Measurements from ENCODE around the gene NDUFS2.
A peak's percentile ranks its signal among the peaks of the same experiment; 100 is the strongest.
"Not testable (repeated sequence)": the region's sequence is repeated elsewhere in the genome, so short reads cannot be mapped to it uniquely, and the experiment has no call there.

Gene NDUFS2

DNA sequence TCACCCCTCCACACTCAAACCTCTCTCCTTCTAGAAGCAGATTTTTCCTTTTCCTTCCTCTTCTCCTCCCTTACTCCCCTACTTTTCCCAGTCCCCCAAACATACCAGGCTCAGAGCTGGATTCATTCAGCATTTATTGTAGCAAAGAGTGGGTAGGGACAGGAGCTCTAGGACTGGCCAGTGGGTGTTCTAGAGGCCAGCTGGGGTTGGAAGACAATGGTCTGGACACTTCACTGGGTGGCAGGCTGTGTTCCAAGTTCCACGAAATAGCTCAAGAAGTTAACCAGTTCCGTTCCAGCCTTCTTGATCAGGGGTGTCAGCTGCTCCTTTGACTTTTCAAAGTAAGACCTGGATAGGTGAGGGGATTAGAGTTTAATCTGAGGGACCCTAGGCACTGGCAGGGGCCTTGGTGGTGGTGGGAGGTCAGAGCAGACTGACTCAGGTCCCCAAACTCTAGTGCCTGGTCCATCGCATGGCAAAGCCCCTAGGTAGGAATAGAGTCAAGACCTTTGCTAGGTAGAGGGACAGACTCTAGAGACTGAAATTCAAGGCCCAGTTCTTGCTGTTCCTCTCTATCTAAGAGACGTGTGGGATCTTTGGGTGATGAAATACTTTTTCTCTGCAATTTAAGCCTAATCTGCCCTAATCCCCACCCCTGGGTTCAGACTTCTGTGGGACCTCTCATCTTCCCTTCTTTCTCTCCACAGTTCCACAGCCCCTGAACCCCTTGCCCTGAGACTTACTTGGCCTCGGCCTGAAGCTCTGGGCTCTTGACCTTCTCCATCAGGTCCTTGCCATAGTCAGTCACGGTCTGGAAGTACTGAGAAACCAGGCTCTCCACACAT is 20.2 kb downstream of the NDUFS2 start:
- no peak for ATAC-seq

DNA sequence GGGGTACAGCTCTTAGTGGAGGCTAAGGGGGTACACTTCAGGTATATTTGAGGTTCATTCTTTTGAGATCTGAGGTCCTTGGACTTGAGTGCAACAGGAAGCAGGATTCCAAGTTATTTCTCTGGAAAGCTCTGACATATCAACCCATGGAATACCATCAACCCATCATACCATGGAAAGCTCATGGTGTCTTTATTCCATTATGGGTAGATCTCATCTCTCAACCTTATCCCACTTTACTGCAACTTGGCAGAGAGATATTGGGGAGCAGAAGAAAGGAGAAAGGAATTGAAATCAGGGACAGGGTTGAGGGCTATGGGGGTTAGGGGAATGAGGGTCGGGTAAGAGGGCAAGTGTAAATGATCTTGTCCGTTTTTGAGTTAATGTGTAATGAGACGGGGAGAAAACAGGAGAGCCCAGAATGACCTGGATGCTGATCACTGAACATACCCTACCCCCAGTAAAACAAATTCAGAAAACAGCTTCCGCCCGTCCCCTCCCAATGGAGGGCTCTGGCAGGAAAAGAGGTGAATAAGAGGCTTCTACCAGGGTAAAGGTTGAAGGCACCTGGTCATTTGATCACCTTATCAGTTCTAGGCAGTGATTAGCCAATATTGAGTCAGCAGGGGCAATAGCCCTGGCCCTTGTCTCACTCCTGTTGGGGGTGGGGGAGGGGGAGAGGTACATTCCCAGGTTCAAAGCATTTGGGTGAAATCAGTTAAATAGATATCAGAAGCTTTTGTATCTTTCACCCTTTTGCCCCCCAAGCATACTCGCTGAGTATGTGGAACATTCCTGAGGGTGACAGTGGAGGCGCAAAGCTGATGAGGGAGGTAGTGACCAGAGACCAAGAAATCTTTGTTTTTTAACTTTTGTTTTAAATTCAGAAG is 21.9 kb downstream of the NDUFS2 start:
- ATAC-seq: no peak

- ATAC-seq: not testable (repeated sequence)
Observed at GRCh38 chr1:161224695-161225087, 22.5 kb downstream of the NDUFS2 start.

DNA sequence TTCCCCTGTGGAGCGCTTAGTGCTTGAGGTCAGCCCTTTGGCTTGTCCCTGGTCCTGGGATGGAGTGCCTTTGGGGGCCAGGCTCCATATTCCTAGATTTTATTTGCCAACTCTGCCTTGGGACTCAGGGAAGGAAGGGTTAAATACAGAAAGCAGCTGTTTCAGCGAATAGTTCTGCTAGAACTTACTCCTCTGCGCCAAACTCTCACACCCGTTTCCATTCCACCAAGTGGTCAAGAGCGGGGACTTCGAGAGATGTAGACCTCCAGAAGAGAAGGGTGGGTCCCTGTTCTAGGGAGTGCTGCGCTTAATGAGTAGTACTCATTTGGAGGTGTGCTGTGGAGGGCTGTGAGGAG is 23.0 kb downstream of the NDUFS2 start:
- no peak for ATAC-seq

DNA sequence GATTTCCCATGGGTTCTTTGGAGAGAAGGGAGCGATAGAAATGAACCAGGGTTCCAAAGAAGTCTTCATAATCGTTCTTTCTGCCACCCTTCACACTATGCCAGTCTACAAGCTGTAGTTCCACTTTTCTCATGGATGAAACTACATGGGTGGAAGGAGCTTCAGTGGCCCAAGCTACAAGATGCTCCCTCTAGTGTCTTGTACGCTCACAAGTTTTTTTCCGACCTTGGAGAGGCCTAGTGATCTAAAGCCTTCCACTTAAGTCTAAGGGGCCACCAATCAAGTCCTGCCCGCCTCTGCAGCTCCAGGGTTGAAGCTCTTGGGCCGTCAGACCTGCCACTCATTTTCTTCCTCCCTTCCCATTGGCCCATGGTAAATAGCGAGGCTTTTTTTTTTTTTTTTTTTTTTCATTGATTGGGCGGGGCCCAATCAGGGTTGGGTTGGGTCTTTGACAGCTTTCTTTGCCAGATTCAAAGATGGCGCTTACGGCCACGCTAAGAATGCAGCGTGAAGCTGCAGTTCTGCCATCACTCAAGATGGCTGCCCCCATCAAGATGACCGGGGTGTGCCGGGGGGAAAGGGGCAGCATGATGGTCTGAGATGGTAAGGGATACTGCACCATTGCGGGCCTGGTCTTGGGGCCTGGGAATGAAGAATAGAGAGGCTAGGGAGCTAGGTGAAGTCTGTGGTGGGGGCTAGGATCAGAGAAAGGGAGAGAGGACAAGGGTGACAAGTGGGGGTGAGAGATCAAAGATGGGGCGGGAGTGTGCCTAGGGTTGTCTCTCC is 23.6 kb downstream of the NDUFS2 start, which contains the start of gene TOMM40L:
Gene TOMM40L (plus strand): TSS at position 527 of the 786 bp plus-strand sequence. CDS start 430 bp downstream, outside the sequence.
- peak; percentile 98 to 99 for ATAC-seq

DNA sequence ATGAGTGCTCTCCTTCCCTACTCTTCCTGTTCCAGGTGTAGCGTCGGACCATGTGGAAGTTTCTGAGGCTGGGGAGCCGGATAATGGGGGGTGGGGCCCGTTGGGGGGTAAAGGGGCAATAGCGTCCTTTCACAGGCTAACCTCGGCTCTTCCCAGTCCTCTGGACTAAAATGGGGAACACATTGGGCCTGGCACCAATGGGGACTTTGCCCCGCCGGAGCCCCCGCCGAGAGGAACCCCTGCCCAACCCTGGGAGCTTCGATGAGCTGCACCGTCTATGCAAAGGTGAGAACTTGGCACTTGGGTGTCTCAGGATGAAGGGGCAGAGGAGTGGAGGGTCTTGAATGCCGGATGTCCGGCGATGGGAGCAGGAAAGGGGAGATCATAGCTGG is 24.1 kb downstream of the NDUFS2 start:
- ATAC-seq: no peak

DNA sequence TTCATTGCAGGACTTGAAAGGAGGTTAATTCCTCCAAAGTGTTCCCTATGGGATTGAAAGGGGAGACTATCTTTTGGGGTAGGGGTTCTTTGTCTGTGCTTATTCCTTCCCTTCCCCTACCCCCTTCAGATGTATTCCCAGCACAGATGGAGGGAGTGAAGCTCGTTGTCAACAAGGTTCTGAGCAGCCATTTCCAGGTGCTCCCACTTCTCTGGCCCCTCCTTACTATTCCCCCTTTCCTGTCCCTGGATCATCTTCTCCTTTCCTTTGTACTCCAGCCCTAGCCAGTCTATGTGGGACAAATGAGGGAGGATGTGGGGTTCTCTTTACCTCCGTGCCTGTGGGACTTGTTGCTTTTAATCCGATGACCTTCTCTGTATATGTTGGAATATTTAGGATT is 24.6 kb downstream of the NDUFS2 start:
- ATAC-seq: no peak

- peak; percentile 29 to 39 for ATAC-seq
Observed at GRCh38 chr1:161227196-161227871, 25.2 kb downstream of the NDUFS2 start.

DNA sequence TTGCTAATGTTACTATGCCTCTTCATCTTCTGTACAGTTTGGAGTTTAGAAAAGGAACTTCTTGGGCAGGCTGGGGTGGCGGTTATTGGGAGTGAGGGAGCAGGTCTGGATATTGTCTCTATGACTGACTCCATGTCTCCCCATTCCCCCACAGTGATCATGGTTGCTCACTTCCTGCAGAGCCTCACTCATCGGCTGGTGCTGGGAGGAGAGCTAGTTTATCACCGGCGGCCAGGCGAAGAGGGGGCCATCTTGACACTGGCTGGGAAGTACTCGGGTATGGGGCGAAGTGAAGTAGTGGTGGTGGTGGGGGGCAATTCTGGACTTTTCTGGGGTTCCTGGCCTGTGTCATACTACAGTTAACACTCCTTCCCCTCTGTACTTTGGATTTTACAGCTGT is 25.9 kb downstream of the NDUFS2 start:
- ATAC-seq: no peak

DNA sequence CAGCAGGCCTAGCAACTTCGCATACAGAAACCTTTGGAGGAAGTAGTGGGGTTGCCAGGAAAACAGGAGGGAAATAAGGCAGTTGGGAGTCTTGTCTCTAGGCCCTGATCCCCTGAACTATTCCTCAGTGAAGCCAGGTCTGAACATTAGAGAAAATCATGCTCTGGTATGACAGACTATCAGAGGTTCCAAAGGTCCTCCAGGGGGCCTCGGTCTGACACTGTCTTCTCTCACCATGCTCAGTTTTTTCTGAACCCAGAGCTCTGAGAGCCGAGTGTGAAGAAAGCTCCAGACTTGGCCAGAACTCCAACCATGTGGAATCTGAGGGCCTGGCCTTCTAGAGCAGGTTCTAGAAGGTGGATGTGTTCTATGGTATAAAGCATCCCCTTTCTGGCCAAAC is 27.7 kb downstream of the NDUFS2 start:
- no peak for ATAC-seq

GRCh38 chr1:161230762-161231161 is 28.6 kb downstream of the NDUFS2 start:
- no peak for ATAC-seq

GRCh38 chr1:161233102-161233501 is 30.9 kb downstream of the NDUFS2 start:
- no peak for ATAC-seq

- ATAC-seq: no peak
Observed at GRCh38 chr1:161235957-161236775, 34.0 kb downstream of the NDUFS2 start.

- no peak for ATAC-seq
Observed at GRCh38 chr1:161238039-161238473, 35.9 kb downstream of the NDUFS2 start, which contains the start of gene NR1I3. Gene NR1I3 (minus strand): TSS chr1:161238203. CDS start chr1:161236565, 1,638 bp downstream.

- no peak for ATAC-seq
Observed at GRCh38 chr1:161241682-161242081, 39.5 kb downstream of the NDUFS2 start.

GRCh38 chr1:161242313-161242712 is 40.1 kb downstream of the NDUFS2 start:
- no peak for ATAC-seq

GRCh38 chr1:161244888-161245287 is 42.7 kb downstream of the NDUFS2 start:
- no peak for ATAC-seq

- not testable (repeated sequence) for ATAC-seq
Observed at GRCh38 chr1:161250100-161250499, 47.9 kb downstream of the NDUFS2 start.

- no peak for ATAC-seq
Observed at GRCh38 chr1:161250829-161251228, 48.7 kb downstream of the NDUFS2 start.

DNA sequence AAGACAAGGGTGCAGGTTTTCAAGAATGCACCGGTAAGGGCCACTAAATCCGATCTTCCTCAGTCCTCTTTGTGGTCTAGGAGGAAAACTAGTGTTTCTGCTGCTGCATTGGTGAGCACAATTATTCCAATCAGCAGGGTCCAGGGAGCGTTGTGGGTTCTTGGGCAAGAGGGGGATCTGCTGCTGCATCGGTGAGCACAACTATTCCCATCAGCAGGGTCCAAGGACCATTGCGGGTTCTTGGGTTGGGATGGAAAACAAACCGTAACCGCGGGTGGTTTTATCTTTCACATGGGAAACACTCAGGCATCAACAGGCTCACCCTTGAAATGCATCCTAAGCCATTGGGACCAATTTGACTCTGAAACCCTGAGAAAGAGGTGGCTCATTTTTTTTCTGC is 49.4 kb downstream of the NDUFS2 start:
- ATAC-seq: no peak

GRCh38 chr1:161255302-161255701 is 53.1 kb downstream of the NDUFS2 start:
- not testable (repeated sequence) for ATAC-seq
